CD4-positive, CD25-positive, alpha-beta regulatory T cell (primary cell): ENCODE results near the gene AATF. TPM values are rescaled to one million over a fixed set of nuclear protein-coding genes. Genes with fewer than 3 reads are reported as not detected.

Source experiments
- ATAC-seq, 2 donors: fragments of 150-1000 bp; cut with Tn5 transposase; one replicate each; pipeline ENCODE4 v1.10.0; 2021; ENCODE audit warnings: low read depth in 2 of 2, moderate number of reproducible peaks in 2 of 2, moderate library complexity in 1 of 2
- DNase-seq, 3 donors: peaks; one replicate each; pipeline versions ENCODE4 v3.0.0 to v3.0.0-alpha.2; 2012 to 2022; ENCODE audit warnings: mixed read lengths in 1 of 3
- H3K27ac ChIP-seq: one replicate; pipeline ENCODE4 v1.7.0; 2013; ENCODE audit warnings: mild to moderate bottlenecking, low read length; ENCODE audit not compliant: insufficient read depth, poor library complexity, severe bottlenecking
- H3K27me3 ChIP-seq: one replicate; pipeline ENCODE4 v1.7.0; 2013; ENCODE audit warnings: low read length; ENCODE audit not compliant: control insufficient read depth, insufficient read depth
- H3K36me3 ChIP-seq: one replicate; pipeline ENCODE4 v1.7.0; 2013; ENCODE audit warnings: mild to moderate bottlenecking, low read length, moderate library complexity; ENCODE audit not compliant: control insufficient read depth, insufficient read depth
- H3K4me1 ChIP-seq: 2 replicates; pipeline ENCODE4 v1.7.0; 2013; ENCODE audit warnings: mild to moderate bottlenecking, low read length; ENCODE audit not compliant: insufficient read depth, control insufficient read depth, poor library complexity, severe bottlenecking
- H3K4me3 ChIP-seq: one replicate; pipeline ENCODE4 v1.7.0; 2013; ENCODE audit warnings: low read depth, mild to moderate bottlenecking, low read length, moderate library complexity
- H3K9me3 ChIP-seq, 2 experiments: 1 replicate in 1 of 2; 2 replicates in 1 of 2; pipeline ENCODE4 v1.7.0; 2013; ENCODE audit warnings: low read length in 2 of 2, mild to moderate bottlenecking in 1 of 2, moderate library complexity in 1 of 2; ENCODE audit not compliant: control insufficient read depth in 2 of 2
- H3K27ac Mint-ChIP-seq, 3 donors: one replicate each; pipeline ENCODE4 v1.8.0; 2020 to 2022; ENCODE audit warnings: mild to moderate bottlenecking in 3 of 3, mixed read lengths in 3 of 3, moderate library complexity in 2 of 3
- H3K27me3 Mint-ChIP-seq: one replicate; pipeline ENCODE4 v1.8.0; 2022; ENCODE audit warnings: mild to moderate bottlenecking, mixed read lengths
- H3K36me3 Mint-ChIP-seq: one replicate; pipeline ENCODE4 v1.8.0; 2020; ENCODE audit warnings: mixed read lengths
- H3K4me1 Mint-ChIP-seq, 4 donors: one replicate each; pipeline ENCODE4 v1.8.0; 2020 to 2022; ENCODE audit warnings: mixed read lengths in 4 of 4, mild to moderate bottlenecking in 1 of 4
- H3K4me3 Mint-ChIP-seq, 4 donors: one replicate each; pipeline ENCODE4 v1.8.0; 2020 to 2022; ENCODE audit warnings: mild to moderate bottlenecking in 4 of 4, mixed read lengths in 4 of 4, moderate library complexity in 3 of 4
- H3K9me3 Mint-ChIP-seq, 7 donors: one replicate each; pipeline ENCODE4 v1.8.0; 2020 to 2022; ENCODE audit warnings: mixed read lengths in 7 of 7, mild to moderate bottlenecking in 3 of 7, moderate library complexity in 2 of 7
- polyA plus RNA-seq, 4 donors: library from polyadenylated mRNA; unstranded; fragments of 300-500 nt; fragmentation: Illumina TruSeq; gene quantifications; one replicate each; pipeline ENCODE4 v1.2.3, GENCODE V29; 2021
- total RNA-seq: library from RNA; stranded (reverse); gene quantifications from one replicate; pipeline ENCODE4 v1.2.3, GENCODE V29; 2022

AATF gene
- total and polyA plus RNA-seq, 5 donors from 2014 or later: 72.6 to 89.8 (median 83.3) TPM

DNA sequence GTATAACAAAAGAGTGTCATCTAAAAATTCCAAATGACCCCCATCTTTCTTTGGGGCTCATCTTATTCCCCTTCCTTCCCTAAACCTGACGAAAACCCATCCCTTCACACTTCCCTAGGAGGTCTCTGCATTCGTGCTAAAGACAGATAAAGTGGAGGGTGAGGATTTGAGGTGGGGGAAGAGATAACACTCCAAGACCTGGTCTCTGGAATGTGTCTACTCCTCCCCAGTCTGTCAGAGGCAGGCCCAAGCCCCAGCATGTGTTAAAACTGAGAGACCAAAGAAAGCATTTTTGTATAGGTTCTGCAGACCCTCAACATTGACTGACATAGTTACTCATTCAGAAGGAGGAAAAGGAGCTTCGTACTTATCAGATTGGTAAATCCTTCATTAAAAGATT, 22.5 kb upstream of the AATF start:
- no peak overlapping the region for H3K4me3 Mint-ChIP-seq
- H3K4me1 ChIP-seq: peaks cover 7% of the 10 kb centered on the region

GRCh38 chr17:36926701-36927100, 22.1 kb upstream of the AATF start:
- Mint-ChIP-seq H3K36me3 (no peaks in the 10 kb centered on the region), H3K27ac (no peak overlapping the region), H3K9me3 (no peaks in the 10 kb centered on the region), H3K27me3 (peaks cover 63% of the 10 kb centered on the region), H3K4me1 (peaks cover 8 to 25% (median 14%) of the 10 kb centered on the region in 4 donors), H3K4me3 (no peak overlapping the region)
- Histone ChIP-seq H3K9me3 (no peaks in the 10 kb centered on the region), H3K4me3 (no peak overlapping the region), H3K27ac (no peak overlapping the region), H3K36me3 (no peaks in the 10 kb centered on the region), H3K4me1 (peaks cover 9% of the 10 kb centered on the region), H3K27me3 (peaks cover 33% of the 10 kb centered on the region)
- no peak for DNase-seq
- no peak for ATAC-seq

More for the DNA sequence above, 22.5 kb upstream of the AATF start:
- ATAC-seq: no peak
- H3K27me3 ChIP-seq: peaks cover 28% of the 10 kb centered on the region
- Mint-ChIP-seq H3K27ac (no peak overlapping the region), H3K36me3 (no peaks in the 10 kb centered on the region), H3K27me3 (peaks cover 63% of the 10 kb centered on the region), H3K9me3 (no peaks in the 10 kb centered on the region), H3K4me1 (peaks cover 8 to 21% (median 18%) of the 10 kb centered on the region in 4 donors)
- H3K36me3 ChIP-seq: no peaks in the 10 kb centered on the region
- no peak overlapping the region for H3K4me3 ChIP-seq
- H3K9me3 ChIP-seq: no peaks in the 10 kb centered on the region
- no peak overlapping the region for H3K27ac ChIP-seq
- DNase-seq: no peak

DNA sequence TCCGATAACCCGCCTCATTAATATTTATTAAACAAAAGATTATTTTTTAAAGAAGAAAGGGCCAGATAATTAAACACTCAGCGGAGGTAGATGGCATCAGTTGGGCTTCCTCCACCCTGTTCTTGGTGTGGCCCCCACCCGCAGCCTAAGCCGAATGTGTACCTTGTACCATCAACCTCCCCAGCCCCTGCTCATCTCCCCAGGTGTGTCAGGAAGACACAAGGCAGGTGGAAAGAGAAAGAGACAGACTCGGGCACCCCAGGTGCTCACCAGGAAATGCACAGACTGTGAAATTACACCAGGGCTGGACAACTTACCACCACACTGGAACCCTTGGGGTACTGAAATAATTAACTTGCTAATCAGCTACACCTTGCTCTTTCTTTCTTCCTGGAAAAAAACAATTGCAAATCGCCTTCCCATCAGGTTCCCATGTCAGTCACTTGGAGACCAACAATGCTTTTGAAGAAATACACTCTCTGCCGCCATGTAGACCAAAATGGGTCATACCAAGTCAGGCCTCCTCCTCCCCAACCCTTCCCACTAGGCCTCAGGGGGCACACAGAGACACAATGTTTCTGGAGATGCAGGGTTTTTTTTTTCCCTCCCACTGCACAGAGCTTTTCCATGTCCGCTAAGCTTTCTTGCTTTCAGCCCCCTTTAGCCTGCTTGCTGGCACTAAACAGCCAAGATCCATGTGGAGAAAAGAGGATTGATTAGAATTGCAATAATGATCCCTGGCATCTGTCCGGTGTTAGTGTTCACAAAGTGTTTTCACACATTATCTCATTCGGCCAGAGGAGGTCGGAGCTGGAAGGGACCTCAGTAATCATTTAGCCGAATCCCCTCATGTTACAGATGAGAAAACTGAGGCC, 20.0 kb upstream of the AATF start:
- peaks cover 41% of the 10 kb centered on the region for H3K27me3 ChIP-seq
- no peaks in the 10 kb centered on the region for H3K36me3 Mint-ChIP-seq
- peaks cover 76% of the 10 kb centered on the region for H3K27me3 Mint-ChIP-seq
- peak overlapping the region; percentile 36 to 75 (median 50) for H3K4me3 Mint-ChIP-seq
- ATAC-seq (no peak), DNase-seq (no peak)
- peaks cover 28% of the 10 kb centered on the region for H3K4me1 ChIP-seq
- no peak overlapping the region for H3K27ac Mint-ChIP-seq
- H3K4me1 Mint-ChIP-seq: peaks cover 8 to 45% (median 27%) of the 10 kb centered on the region in 4 donors
- H3K9me3 ChIP-seq: no peaks in the 10 kb centered on the region
- peak overlapping the region; percentile 26 for H3K4me3 ChIP-seq
- no peaks in the 10 kb centered on the region for H3K9me3 Mint-ChIP-seq
- no peak overlapping the region for H3K27ac ChIP-seq
- H3K36me3 ChIP-seq: no peaks in the 10 kb centered on the region

- H3K4me3 ChIP-seq: no peak overlapping the region
- no peaks in the 10 kb centered on the region for H3K9me3 Mint-ChIP-seq
- ATAC-seq (no peak), DNase-seq (no peak)
- peak overlapping the region in 1 of 3 donors; percentile 10 for H3K27ac Mint-ChIP-seq
- H3K36me3 Mint-ChIP-seq: no peaks in the 10 kb centered on the region
- peaks cover 89% of the 10 kb centered on the region for H3K27me3 Mint-ChIP-seq
- H3K27me3 ChIP-seq: peaks cover 47% of the 10 kb centered on the region
- peaks cover 41% of the 10 kb centered on the region for H3K4me1 ChIP-seq
- H3K36me3 ChIP-seq: no peaks in the 10 kb centered on the region
- no peak overlapping the region for H3K27ac ChIP-seq
- H3K4me1 Mint-ChIP-seq: peaks cover 8 to 54% (median 33%) of the 10 kb centered on the region in 4 donors
- peak overlapping the region in 1 of 4 donors; percentile 46 for H3K4me3 Mint-ChIP-seq
- H3K9me3 ChIP-seq: no peaks in the 10 kb centered on the region
Observed at GRCh38 chr17:36929851-36930582, 18.7 kb upstream of the AATF start.

- no peak overlapping the region for H3K27ac ChIP-seq
- H3K36me3 Mint-ChIP-seq: no peaks in the 10 kb centered on the region
- no peak for DNase-seq
- H3K27me3 ChIP-seq: peaks cover 52% of the 10 kb centered on the region
- no peak for ATAC-seq
- H3K4me1 ChIP-seq: peaks cover 46% of the 10 kb centered on the region
- no peak overlapping the region for H3K27ac Mint-ChIP-seq
- H3K36me3 ChIP-seq: no peaks in the 10 kb centered on the region
- H3K9me3 Mint-ChIP-seq: no peaks in the 10 kb centered on the region
- no peaks in the 10 kb centered on the region for H3K9me3 ChIP-seq
- H3K4me3 ChIP-seq: no peak overlapping the region
- H3K27me3 Mint-ChIP-seq: peaks cover 90% of the 10 kb centered on the region
- H3K4me1 Mint-ChIP-seq: peaks cover 8 to 60% (median 35%) of the 10 kb centered on the region in 4 donors
- H3K4me3 Mint-ChIP-seq: no peak overlapping the region
Observed at GRCh38 chr17:36930583-36930900, 18.2 kb upstream of the AATF start.

DNA sequence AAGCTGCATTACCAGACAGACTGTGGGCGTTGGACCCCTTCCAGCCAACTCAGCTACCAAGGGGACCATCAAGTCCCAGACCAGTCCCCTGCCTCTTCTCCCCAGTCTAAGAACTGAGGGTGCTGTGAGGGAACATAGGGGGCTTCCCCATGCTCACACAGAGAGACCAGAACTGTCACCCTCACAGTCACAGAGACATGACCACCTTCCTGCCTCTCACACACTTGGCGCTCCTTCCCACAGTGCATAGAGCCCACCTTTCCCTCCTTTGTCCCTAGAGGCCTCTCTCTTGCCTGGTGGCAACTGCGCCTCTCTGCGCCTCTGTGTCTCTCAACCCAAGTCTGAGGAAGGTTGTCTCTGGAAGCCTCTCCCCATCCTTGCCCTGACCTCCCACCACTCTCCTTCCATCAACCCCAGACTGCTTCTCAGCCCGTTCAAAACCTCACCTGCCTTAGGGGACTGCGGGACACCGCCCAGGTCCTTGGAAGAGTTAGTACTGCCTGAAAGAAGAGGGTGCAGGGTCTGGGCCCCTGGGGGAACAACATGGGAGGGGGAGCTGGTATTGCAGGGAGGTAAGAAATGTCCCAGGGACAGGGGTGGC, 17.6 kb upstream of the AATF start:
- Mint-ChIP-seq H3K27me3 (peaks cover 90% of the 10 kb centered on the region), H3K27ac (no peak overlapping the region), H3K4me3 (peak overlapping the region in 3 of 4 donors; percentile 24 to 59 (median 36)), H3K4me1 (peaks cover 8 to 66% (median 37%) of the 10 kb centered on the region in 4 donors), H3K9me3 (no peaks in the 10 kb centered on the region), H3K36me3 (no peaks in the 10 kb centered on the region)
- no peak overlapping the region for H3K4me3 ChIP-seq
- H3K27me3 ChIP-seq: peaks cover 53% of the 10 kb centered on the region
- H3K27ac ChIP-seq: no peak overlapping the region
- no peaks in the 10 kb centered on the region for H3K36me3 ChIP-seq
- ATAC-seq (no peak), DNase-seq (no peak)
- H3K4me1 ChIP-seq: peaks cover 52% of the 10 kb centered on the region
- H3K9me3 ChIP-seq: no peaks in the 10 kb centered on the region

DNA sequence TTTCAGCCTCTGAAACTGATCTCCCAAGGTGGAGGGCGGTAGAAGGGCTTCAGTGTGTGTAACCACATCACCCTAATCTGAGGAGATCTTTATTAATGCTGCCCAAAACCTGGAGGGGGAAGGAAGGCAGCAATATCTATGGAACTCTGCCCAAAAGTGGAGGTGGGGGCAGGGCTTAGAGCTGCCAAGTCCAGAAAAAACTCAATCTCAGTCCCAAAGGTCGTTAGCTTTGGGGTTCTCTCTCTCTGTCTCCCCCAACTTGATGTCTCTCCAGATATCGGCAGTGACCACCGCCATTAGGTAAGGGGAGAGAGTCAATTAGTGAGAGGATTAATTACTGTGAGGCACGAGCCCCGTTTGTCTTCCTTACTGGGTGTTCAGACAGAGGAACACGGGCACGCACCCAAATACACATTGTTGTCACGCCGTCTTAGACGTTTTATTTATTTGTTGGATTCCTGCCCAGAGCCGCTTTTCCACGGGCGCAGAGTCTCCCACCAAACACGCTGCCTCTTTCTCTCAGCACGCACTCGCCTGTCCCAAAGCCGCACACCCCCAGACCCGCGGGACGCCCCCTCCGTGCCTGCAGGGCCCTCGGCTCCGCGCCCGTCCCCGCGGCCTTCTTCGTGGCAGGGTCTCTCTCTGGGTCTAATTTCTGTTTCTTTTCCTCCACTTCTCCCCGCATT, 16.9 kb upstream of the AATF start:
- H3K36me3 ChIP-seq: no peaks in the 10 kb centered on the region
- no peaks in the 10 kb centered on the region for H3K9me3 Mint-ChIP-seq
- peaks cover 94% of the 10 kb centered on the region for H3K27me3 Mint-ChIP-seq
- H3K4me3 ChIP-seq: peak overlapping the region; percentile 44
- peaks cover 53% of the 10 kb centered on the region for H3K27me3 ChIP-seq
- ATAC-seq: no peak
- peaks cover 8 to 71% (median 38%) of the 10 kb centered on the region in 4 donors for H3K4me1 Mint-ChIP-seq
- no peaks in the 10 kb centered on the region for H3K9me3 ChIP-seq
- H3K4me3 Mint-ChIP-seq: peak overlapping the region; percentile 61 to 84 (median 78)
- DNase-seq: no peak
- H3K27ac ChIP-seq: no peak overlapping the region
- peaks cover 59% of the 10 kb centered on the region for H3K4me1 ChIP-seq
- H3K36me3 Mint-ChIP-seq: no peaks in the 10 kb centered on the region
- H3K27ac Mint-ChIP-seq: no peak overlapping the region
